Esophagus squamous epithelium (tissue), 5 donors: ENCODE results near the gene DEAF1. TPM values are rescaled to one million over a fixed set of nuclear protein-coding genes. Genes with fewer than 3 reads are reported as not detected.

Source experiments
- DNase-seq: peaks from one replicate; lab custom pipeline; 2025; lab: John Stamatoyannopoulos, UW
- H3K27ac ChIP-seq, 4 donors: fragments of 200-600 bp; sonication (generic); one replicate each; pipeline ENCODE4 v1.5.1; 2016 to 2019; ENCODE audit warnings: mild to moderate bottlenecking in 1 of 4
- H3K27me3 ChIP-seq, 4 donors: fragments of 200-600 bp; sonication (generic); 1 replicate in 3 of 4; 2 replicates in 1 of 4; pipeline versions ENCODE4 v1.5.1 to v1.6.0; 2017 to 2021; ENCODE audit warnings: antibody characterized with exemption in 1 of 4
- H3K36me3 ChIP-seq, 3 donors: fragments of 200-600 bp; sonication (generic); one replicate each; pipeline ENCODE4 v1.5.1; 2016 to 2019
- H3K4me1 ChIP-seq, 3 donors: fragments of 200-600 bp; sonication (generic); one replicate each; pipeline ENCODE4 v1.5.1; 2017 to 2019
- H3K4me3 ChIP-seq, 4 donors: fragments of 200-600 bp; sonication (generic); 1 replicate in 3 of 4; 2 replicates in 1 of 4; pipeline ENCODE4 v1.5.1; 2016 to 2019; ENCODE audit warnings: mild to moderate bottlenecking in 2 of 4, moderate library complexity in 1 of 4
- H3K9me3 ChIP-seq, 3 donors: fragments of 200-600 bp; sonication (generic); one replicate each; pipeline ENCODE4 v1.5.1; 2016 to 2019
- POLR2A ChIP-seq, 4 donors: fragments of 450-650 bp; IDR thresholded peaks; one replicate each; pipeline ENCODE4 v1.6.1; 2017; ENCODE audit warnings: antibody characterized with exemption in 4 of 4, mild to moderate bottlenecking in 4 of 4, moderate library complexity in 3 of 4
- WGBS, 2 donors: methylation state at CpG; one replicate each; pipeline ENCODE4 v1.1.5; 2018; 5-methylcytosine and 5-hydroxymethylcytosine counted together
- intact Hi-C: fragments of 100-400 bp; cut with DNase I; formaldehyde crosslinking; loops from one replicate; pipeline ENCODE4 v1.15.0; 2022
- total RNA-seq, 4 donors: library from RNA; depleted of rRNA; stranded (reverse); fragments of >200 nt; gene quantifications; one replicate each; pipeline ENCODE4 v1.1.0, GENCODE V29; 2016
- TF ChIP-seq, protein P1 (sequence below), 6 experiments: fragments of 450-650 bp in 4 of 6; fragments of 200-600 bp in 2 of 6; sonication (generic) in 2 of 6; IDR thresholded peaks; one replicate each; pipeline ENCODE4 v1.5.1; 2016 to 2019; ENCODE audit warnings: antibody characterized with exemption in 6 of 6, mild to moderate bottlenecking in 4 of 6, moderate library complexity in 4 of 6
- donor health status: DM: yes; HTN: yes; CAD: no.

Gene DEAF1
- total RNA-seq, 4 donors from 2014 or later = 18.3 to 45.0 (median 25.4) TPM

GRCh38 chr11:687751-688150, 7.3 kb downstream of the DEAF1 start:
- Histone ChIP-seq H3K9me3 (no peaks in the 10 kb centered on the region), H3K4me3 (no peak overlapping the region), H3K36me3 (peaks cover 5 to 79% (median 32%) of the 10 kb centered on the region in 3 donors), H3K27me3 (no peaks in the 10 kb centered on the region), H3K4me1 (peaks cover 0 to 20% (median 0%) of the 10 kb centered on the region in 3 donors), H3K27ac (no peak overlapping the region)
- WGBS, 2 donors = 82 to 87% methylated on average over 11 of the region's 13 CpGs
- no peak for DNase-seq
- no peak for TF ChIP-seq POLR2A (IDR thresholded peaks at IDR 0.05)
- TF ChIP-seq, protein P1, sequence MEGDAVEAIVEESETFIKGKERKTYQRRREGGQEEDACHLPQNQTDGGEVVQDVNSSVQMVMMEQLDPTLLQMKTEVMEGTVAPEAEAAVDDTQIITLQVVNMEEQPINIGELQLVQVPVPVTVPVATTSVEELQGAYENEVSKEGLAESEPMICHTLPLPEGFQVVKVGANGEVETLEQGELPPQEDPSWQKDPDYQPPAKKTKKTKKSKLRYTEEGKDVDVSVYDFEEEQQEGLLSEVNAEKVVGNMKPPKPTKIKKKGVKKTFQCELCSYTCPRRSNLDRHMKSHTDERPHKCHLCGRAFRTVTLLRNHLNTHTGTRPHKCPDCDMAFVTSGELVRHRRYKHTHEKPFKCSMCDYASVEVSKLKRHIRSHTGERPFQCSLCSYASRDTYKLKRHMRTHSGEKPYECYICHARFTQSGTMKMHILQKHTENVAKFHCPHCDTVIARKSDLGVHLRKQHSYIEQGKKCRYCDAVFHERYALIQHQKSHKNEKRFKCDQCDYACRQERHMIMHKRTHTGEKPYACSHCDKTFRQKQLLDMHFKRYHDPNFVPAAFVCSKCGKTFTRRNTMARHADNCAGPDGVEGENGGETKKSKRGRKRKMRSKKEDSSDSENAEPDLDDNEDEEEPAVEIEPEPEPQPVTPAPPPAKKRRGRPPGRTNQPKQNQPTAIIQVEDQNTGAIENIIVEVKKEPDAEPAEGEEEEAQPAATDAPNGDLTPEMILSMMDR (IDR thresholded peaks at IDR 0.05) = no peak
- intact Hi-C loops = no loop called here

- peaks cover 11 to 90% (median 32%) of the 10 kb centered on the region in 3 donors for H3K36me3 ChIP-seq
- TF ChIP-seq, protein P1 (IDR thresholded peaks at IDR 0.05) = no peak
- TF ChIP-seq POLR2A (IDR thresholded peaks at IDR 0.05) = no peak
- no peak overlapping the region for H3K27ac ChIP-seq
- DNase-seq = no peak
- no peaks in the 10 kb centered on the region for H3K9me3 ChIP-seq
- peaks cover 0 to 11% (median 0%) of the 10 kb centered on the region in 3 donors for H3K4me1 ChIP-seq
- WGBS, 2 donors = 90% methylated on average over 23 to 28 of the region's 30 CpGs
- no peaks in the 10 kb centered on the region for H3K27me3 ChIP-seq
- intact Hi-C loops = no loop called here
- no peak overlapping the region for H3K4me3 ChIP-seq
Measured at GRCh38 chr11:686451-687243, 8.4 kb downstream of the DEAF1 start.

- TF ChIP-seq POLR2A (IDR thresholded peaks at IDR 0.05) = no peak
- peaks cover 17 to 97% (median 20%) of the 10 kb centered on the region in 3 donors for H3K36me3 ChIP-seq
- no peak overlapping the region for H3K27ac ChIP-seq
- no peaks in the 10 kb centered on the region for H3K9me3 ChIP-seq
- DNase-seq = no peak
- H3K4me3 ChIP-seq = no peak overlapping the region
- no peaks in the 10 kb centered on the region for H3K4me1 ChIP-seq
- 89 to 93% methylated on average over 10 to 11 of the region's 13 CpGs for WGBS, 2 donors
- intact Hi-C loops = no loop called here
- no peaks in the 10 kb centered on the region for H3K27me3 ChIP-seq
Measured at GRCh38 chr11:680970-681369, 14.1 kb downstream of the DEAF1 start.

DNA sequence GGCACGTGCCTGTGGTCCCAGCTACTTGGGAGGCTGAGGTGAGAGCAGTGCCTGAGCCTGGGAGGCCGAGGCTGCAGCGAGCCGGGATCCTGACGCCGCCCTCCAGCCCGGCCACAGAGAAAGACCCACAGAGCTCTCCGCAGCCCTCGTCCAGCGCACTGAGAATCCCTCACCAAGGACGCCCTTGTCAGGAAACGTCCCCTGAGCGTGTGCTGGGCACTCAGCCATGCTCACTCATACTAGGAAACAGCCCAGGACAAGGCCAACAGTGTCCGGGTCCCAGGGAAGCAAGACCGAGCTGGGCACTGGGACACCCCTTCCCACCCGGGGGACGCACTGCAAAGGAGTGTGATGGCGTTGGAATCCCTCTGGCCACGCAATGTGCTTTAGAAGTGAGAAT, 14.5 kb downstream of the DEAF1 start:
- no peaks in the 10 kb centered on the region for H3K9me3 ChIP-seq
- TF ChIP-seq, protein P1 (IDR thresholded peaks at IDR 0.05) = no peak
- TF ChIP-seq POLR2A (IDR thresholded peaks at IDR 0.05) = no peak
- no peaks in the 10 kb centered on the region for H3K4me1 ChIP-seq
- peaks cover 15 to 95% (median 20%) of the 10 kb centered on the region in 3 donors for H3K36me3 ChIP-seq
- WGBS, 2 donors = 90 to 92% methylated on average over 2 to 6 of the region's 19 CpGs
- H3K4me3 ChIP-seq = no peak overlapping the region
- no peaks in the 10 kb centered on the region for H3K27me3 ChIP-seq
- DNase-seq = no peak
- no peak overlapping the region for H3K27ac ChIP-seq
- intact Hi-C loops = no loop called here

DNA sequence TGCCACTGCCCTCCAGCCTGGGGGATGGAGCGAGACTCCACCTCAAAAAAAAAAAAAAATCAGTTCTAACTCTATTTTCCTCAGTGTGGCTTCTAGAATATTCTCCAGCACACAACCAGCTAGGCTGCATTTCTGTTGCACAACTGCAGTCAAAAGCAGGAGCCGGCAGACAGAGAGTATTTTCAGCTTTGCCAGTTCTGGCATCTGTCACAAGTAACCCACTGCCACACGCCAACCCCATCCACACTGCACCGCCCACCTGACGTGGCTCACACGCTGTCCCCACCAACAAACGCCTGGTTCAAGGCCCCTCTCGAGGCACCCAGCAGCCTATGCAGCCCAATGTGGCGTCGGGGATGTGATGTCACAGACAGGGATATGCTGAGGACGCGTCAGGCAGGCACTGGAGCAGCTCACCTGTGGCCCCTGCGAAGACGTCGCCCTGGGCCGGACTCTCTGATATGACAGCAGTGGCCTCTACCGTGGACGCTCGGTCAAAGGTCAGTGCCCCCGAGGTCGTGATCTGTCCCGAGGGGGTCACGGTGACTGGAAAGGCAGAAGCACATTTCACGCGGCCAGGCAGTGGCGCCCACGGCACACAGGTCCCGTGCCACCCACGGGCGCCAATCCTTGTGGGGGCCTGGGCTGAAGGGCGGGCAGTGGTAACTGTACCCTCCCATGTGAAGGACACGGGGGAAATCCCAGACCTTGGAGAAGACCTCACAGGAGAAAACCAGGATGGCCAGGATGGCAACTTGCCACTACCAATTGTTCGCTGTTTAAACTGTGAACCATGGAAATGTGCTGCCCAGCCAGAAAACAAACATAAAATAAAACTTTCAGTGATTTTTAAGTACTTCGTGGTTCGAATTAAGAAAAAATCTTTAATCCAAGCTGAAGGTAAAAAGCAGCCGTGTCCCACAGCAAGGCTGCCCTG, 15.5 kb downstream of the DEAF1 start:
- intact Hi-C loops = no loop called here
- H3K27ac ChIP-seq = no peak overlapping the region
- no peaks in the 10 kb centered on the region for H3K9me3 ChIP-seq
- no peaks in the 10 kb centered on the region for H3K4me1 ChIP-seq
- H3K36me3 ChIP-seq = peaks cover 15 to 95% (median 20%) of the 10 kb centered on the region in 3 donors
- no peaks in the 10 kb centered on the region for H3K27me3 ChIP-seq
- H3K4me3 ChIP-seq = no peak overlapping the region
- WGBS, 2 donors = 91 to 98% methylated on average over 20 to 21 of the region's 36 CpGs
- no peak for DNase-seq
- TF ChIP-seq, protein P1 (IDR thresholded peaks at IDR 0.05) = no peak
- no peak for TF ChIP-seq POLR2A (IDR thresholded peaks at IDR 0.05)
